Left kidney (tissue), 2 donors: ENCODE data around the gene TEC. TPM values are rescaled to one million over a fixed set of nuclear protein-coding genes. Genes with fewer than 3 reads are reported as not detected.
A peak's percentile ranks its signal among the peaks of the same experiment; 100 is the strongest.

Experiments used
- DNase-seq: peaks from one replicate; pipeline ENCODE4 v3.0.0-alpha.2; 2013
- polyA plus RNA-seq: library from polyadenylated mRNA; unstranded; fragments of 120-200 nt; gene quantifications from one replicate; pipeline ENCODE4 v1.2.1, GENCODE V29; 2013; ENCODE audit not compliant: insufficient read length

TEC gene
- polyA plus RNA-seq, 1 donor, result 5.5 TPM

- DNase-seq, result no peak
Observed at GRCh38 chr4:48121180-48121579, 148.5 kb downstream of the TEC start.

GRCh38 chr4:48120132-48120531 is 149.5 kb downstream of the TEC start:
- no peak for DNase-seq

GRCh38 chr4:48119646-48120045 is 150.0 kb downstream of the TEC start:
- no peak for DNase-seq

GRCh38 chr4:48118081-48118480 is 151.6 kb downstream of the TEC start:
- DNase-seq, result no peak

GRCh38 chr4:48116582-48116981 is 153.1 kb downstream of the TEC start:
- no peak for DNase-seq

- no peak for DNase-seq
Observed at GRCh38 chr4:48114412-48114811, 155.2 kb downstream of the TEC start.

- no peak for DNase-seq
Observed at GRCh38 chr4:48112017-48112667, 157.5 kb downstream of the TEC start.

GRCh38 chr4:48110452-48110978 is 159.1 kb downstream of the TEC start:
- no peak for DNase-seq

GRCh38 chr4:48109413-48110263 is 160.0 kb downstream of the TEC start:
- peak; percentile 58 for DNase-seq

- no peak for DNase-seq
Observed at GRCh38 chr4:48108309-48109073, 161.1 kb downstream of the TEC start.

- no peak for DNase-seq
Observed at GRCh38 chr4:48105230-48105629, 164.4 kb downstream of the TEC start.

GRCh38 chr4:48103483-48104139 is 166.0 kb downstream of the TEC start:
- no peak for DNase-seq

GRCh38 chr4:48102303-48102702 is 167.3 kb downstream of the TEC start:
- DNase-seq, result no peak

GRCh38 chr4:48100256-48100655 is 169.4 kb downstream of the TEC start:
- DNase-seq, result no peak

GRCh38 chr4:48095441-48095840 is 174.2 kb downstream of the TEC start:
- no peak for DNase-seq

GRCh38 chr4:48093991-48094416 is 175.6 kb downstream of the TEC start:
- no peak for DNase-seq

- no peak for DNase-seq
Observed at GRCh38 chr4:48090621-48091020, 179.0 kb downstream of the TEC start.

GRCh38 chr4:48085821-48086589 is 183.6 kb downstream of the TEC start:
- DNase-seq, result no peak
